Kidney glomerular epithelial cell (primary cell): ENCODE measurements around the gene ZNF708.
"Not testable (repeated sequence)": the region's sequence is repeated elsewhere in the genome, so short reads cannot be mapped to it uniquely, and the experiment has no call there.

Experiments used
- DNase-seq: peaks from one replicate; lab custom pipeline; 2025; lab: John Stamatoyannopoulos, UW

ZNF708 gene

GRCh38 chr19:21260164-21260847 is 68.9 kb downstream of the ZNF708 start:
- no peak for DNase-seq

- DNase-seq = not testable (repeated sequence)
These were observed 69.6 kb downstream of the ZNF708 start for GRCh38 chr19:21259421-21260124.

- peak; percentile 12 for DNase-seq
These were observed 72.5 kb downstream of the ZNF708 start for GRCh38 chr19:21256722-21257121.
